Tibial nerve (tissue), 4 donors: ENCODE measurements around the gene NOCT. TPM values are rescaled to one million over a fixed set of nuclear protein-coding genes. Genes with fewer than 3 reads are reported as not detected.

ENCODE experiments used
- DNase-seq, 2 donors: peaks; one replicate each; pipeline ENCODE4 v3.0.0-alpha.2; 2019; ENCODE audit warnings: low spot score in 2 of 2
- H3K27ac ChIP-seq, 4 donors: fragments of 200-600 bp; sonication (generic) in 3 of 4; one replicate each; pipeline ENCODE4 v1.5.1; 2017 to 2019; ENCODE audit warnings: mild to moderate bottlenecking in 1 of 4
- H3K27me3 ChIP-seq, 2 donors: fragments of 200-600 bp; sonication (generic) in 1 of 2; one replicate each; pipeline versions ENCODE4 v1.5.1 to v1.6.0; 2017 to 2019
- H3K36me3 ChIP-seq, 3 donors: fragments of 200-600 bp; sonication (generic); one replicate each; pipeline ENCODE4 v1.5.1; 2018 to 2019
- H3K4me1 ChIP-seq, 4 donors: fragments of 200-600 bp; sonication (generic) in 3 of 4; one replicate each; pipeline ENCODE4 v1.5.1; 2017 to 2019
- H3K4me3 ChIP-seq, 4 donors: fragments of 200-600 bp; sonication (generic) in 3 of 4; one replicate each; pipeline ENCODE4 v1.5.1; 2017 to 2019; ENCODE audit warnings: mild to moderate bottlenecking in 1 of 4, moderate library complexity in 1 of 4
- H3K9me3 ChIP-seq, 4 donors: fragments of 200-600 bp; sonication (generic) in 3 of 4; one replicate each; pipeline ENCODE4 v1.5.1; 2017 to 2019
- EP300 ChIP-seq, 2 donors: sonication (generic); formaldehyde crosslinking; IDR thresholded peaks; one replicate each; pipeline ENCODE4 v1.6.1; 2017; ENCODE audit warnings: antibody characterized with exemption in 2 of 2, mild to moderate bottlenecking in 1 of 2
- POLR2A ChIP-seq, 2 donors: fragments of 450-650 bp; IDR thresholded peaks; one replicate each; pipeline ENCODE4 v1.6.1; 2017; ENCODE audit warnings: antibody characterized with exemption in 2 of 2, mild to moderate bottlenecking in 2 of 2, moderate library complexity in 2 of 2
- WGBS, 2 donors: methylation state at CpG; one replicate each; pipeline ENCODE4 v1.1.5; 2018; 5-methylcytosine and 5-hydroxymethylcytosine counted together
- total RNA-seq, 4 donors: library from RNA; depleted of rRNA; stranded (reverse); fragments of >200 nt; gene quantifications; one replicate each; pipeline ENCODE4 v1.1.0, GENCODE V29; 2016
- TF ChIP-seq, protein P1 (sequence below), 5 experiments: fragments of 200-600 bp in 3 of 5; fragments of 450-650 bp in 2 of 5; sonication (generic) in 3 of 5; IDR thresholded peaks; one replicate each; pipeline ENCODE4 v1.5.1; 2016 to 2019; ENCODE audit warnings: antibody characterized with exemption in 5 of 5, mild to moderate bottlenecking in 3 of 5, moderate library complexity in 2 of 5

NOCT gene
- total RNA-seq, 4 donors from 2014 or later, result 1.4 to 5.4 (median 3.4) TPM

DNA sequence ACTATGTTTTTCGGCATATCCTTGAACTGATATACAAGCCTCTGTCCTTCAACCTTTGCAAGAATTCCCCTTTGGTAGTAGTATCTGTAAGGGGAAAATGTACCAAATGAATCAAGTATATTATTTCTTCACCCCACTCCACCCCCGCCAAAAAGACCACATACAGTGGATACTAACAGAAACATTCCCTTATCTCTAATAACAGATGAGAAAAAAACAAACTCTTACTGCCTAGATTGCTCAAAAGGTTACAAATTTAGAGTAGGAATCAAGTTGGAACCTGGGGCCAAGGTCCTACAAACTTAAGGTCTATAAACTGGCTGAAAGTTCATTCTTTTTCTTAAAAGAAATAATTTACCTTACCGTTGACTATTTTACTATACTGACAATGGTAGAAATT lies 45.0 kb downstream of the NOCT start:
- no peak for DNase-seq
- Histone ChIP-seq H3K27me3 (no peaks in the 10 kb centered on the region), H3K9me3 (no peaks in the 10 kb centered on the region), H3K4me3 (no peak overlapping the region), H3K36me3 (peaks cover 3 to 86% (median 16%) of the 10 kb centered on the region in 3 donors), H3K27ac (no peak overlapping the region), H3K4me1 (peaks cover 0 to 3% (median 0%) of the 10 kb centered on the region in 4 donors)
- TF ChIP-seq EP300 (IDR thresholded peaks at IDR 0.05) (no peak), POLR2A (IDR thresholded peaks at IDR 0.05) (no peak)
- TF ChIP-seq, protein P1, sequence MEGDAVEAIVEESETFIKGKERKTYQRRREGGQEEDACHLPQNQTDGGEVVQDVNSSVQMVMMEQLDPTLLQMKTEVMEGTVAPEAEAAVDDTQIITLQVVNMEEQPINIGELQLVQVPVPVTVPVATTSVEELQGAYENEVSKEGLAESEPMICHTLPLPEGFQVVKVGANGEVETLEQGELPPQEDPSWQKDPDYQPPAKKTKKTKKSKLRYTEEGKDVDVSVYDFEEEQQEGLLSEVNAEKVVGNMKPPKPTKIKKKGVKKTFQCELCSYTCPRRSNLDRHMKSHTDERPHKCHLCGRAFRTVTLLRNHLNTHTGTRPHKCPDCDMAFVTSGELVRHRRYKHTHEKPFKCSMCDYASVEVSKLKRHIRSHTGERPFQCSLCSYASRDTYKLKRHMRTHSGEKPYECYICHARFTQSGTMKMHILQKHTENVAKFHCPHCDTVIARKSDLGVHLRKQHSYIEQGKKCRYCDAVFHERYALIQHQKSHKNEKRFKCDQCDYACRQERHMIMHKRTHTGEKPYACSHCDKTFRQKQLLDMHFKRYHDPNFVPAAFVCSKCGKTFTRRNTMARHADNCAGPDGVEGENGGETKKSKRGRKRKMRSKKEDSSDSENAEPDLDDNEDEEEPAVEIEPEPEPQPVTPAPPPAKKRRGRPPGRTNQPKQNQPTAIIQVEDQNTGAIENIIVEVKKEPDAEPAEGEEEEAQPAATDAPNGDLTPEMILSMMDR (IDR thresholded peaks at IDR 0.05), result no peak
- WGBS, 2 donors, result 95 to 96% methylated on average over 3 of the region's 3 CpGs

DNA sequence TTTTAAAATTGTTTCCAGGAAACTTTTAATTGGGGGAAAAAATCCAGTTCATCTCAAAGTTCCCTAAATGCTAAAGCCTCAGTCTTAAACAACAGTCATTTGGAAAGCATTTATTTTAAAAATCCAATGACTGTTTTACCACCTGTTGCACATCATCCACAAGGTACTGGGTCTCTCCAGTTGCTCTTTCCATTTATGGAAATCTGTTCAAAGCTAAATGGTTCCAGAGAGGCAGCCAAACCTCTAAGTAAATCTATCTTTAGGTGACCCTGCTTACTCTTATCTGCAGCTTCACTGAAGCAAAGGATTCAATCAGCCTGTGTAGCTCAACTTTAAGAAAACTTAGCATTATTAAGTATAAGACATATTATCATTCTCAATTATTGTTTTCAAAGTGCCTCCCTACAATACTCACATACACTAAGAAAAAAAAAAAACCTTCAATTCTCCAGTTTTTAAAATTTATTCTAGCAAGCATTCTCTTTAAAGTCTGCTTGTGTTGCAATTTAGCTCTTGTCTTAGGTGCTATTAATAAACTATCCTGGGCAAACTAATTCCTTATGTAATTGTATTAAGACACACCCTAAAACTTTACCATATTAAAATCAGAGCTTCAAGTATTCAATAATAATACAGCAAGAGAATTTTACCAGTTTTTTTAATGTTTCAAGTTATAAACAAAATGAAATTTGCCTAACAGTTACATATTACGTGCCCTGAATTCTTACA lies 60.6 kb downstream of the NOCT start:
- H3K4me1 ChIP-seq, result peaks cover 0 to 68% (median 8%) of the 10 kb centered on the region in 4 donors
- TF ChIP-seq, protein P1 (IDR thresholded peaks at IDR 0.05), result no peak
- no peak for TF ChIP-seq POLR2A (IDR thresholded peaks at IDR 0.05)
- no peak for TF ChIP-seq EP300 (IDR thresholded peaks at IDR 0.05)
- peaks cover 0 to 18% (median 2%) of the 10 kb centered on the region in 3 donors for H3K36me3 ChIP-seq
- no peak for DNase-seq
- no peak overlapping the region for H3K27ac ChIP-seq
- no peaks in the 10 kb centered on the region for H3K9me3 ChIP-seq
- WGBS, 2 donors, result 91 to 98% methylated on average over 1 of the region's 1 CpG
- H3K4me3 ChIP-seq, result no peak overlapping the region
- H3K27me3 ChIP-seq, result no peaks in the 10 kb centered on the region

DNA sequence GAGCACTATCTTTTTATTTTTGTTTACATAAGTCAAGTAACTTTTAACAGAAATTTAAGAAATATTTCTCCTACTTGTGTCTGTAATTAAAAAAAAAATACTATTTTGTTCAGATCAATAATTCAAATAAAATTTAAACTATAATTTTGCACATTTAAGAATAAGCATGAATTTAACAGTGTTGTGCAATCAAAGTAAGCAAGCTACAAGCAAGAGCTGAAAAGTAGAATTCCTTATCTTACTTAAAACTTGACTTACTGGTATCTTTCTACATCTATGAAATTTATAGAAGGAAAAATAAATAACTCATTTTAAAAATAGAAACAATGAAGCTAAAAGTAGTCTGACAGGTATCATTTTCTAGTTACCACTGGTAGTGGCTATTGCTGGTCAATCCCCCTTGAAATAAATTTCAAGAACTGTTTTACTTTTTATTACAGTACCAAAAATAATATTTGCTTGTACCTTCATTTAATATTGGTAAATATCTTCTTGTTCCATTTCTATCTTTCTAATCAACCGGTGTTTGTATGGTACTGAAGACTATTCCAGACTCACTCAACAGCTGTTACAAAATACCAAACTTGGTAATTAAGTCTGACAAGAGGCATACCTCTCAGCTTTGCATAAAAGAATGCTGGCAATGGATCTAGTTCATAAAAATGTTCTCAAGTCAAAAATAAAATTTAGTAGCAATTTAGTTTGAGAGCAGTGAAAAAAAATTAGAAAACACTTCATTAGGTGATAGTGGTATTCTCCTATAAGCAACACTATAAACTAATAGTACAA lies 62.2 kb downstream of the NOCT start:
- Histone ChIP-seq H3K27ac (no peak overlapping the region), H3K36me3 (peaks cover 0 to 5% (median 0%) of the 10 kb centered on the region in 3 donors)
- WGBS, 2 donors, result 51 to 63% methylated on average over 1 of the region's 1 CpG

DNA sequence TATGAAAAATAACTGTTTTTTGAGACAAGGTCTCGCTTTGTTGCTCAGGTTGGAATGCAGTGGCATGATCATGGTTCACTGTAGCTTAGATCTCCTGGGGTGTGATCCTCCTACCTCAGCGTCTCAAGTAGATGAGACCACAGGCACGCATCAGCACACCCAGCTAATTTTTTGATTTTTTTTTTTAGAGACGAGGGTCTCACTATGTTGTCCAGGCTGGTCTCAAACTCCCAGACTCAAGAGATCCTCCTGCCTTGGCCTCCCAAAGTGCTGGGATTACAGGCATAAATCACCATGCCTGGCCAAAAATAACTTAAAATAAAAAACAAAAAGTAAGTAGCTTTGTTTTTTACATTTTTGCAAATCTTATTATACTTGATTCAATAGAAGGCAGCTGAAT lies 63.3 kb downstream of the NOCT start:
- Histone ChIP-seq H3K4me1 (peaks cover 0 to 67% (median 19%) of the 10 kb centered on the region in 4 donors), H3K27ac (no peak overlapping the region), H3K4me3 (no peak overlapping the region), H3K36me3 (peaks cover 0 to 5% (median 0%) of the 10 kb centered on the region in 3 donors), H3K27me3 (no peaks in the 10 kb centered on the region), H3K9me3 (no peaks in the 10 kb centered on the region)
- TF ChIP-seq EP300 (IDR thresholded peaks at IDR 0.05) (no peak), POLR2A (IDR thresholded peaks at IDR 0.05) (no peak)
- TF ChIP-seq, protein P1 (IDR thresholded peaks at IDR 0.05), result no peak
- 87 to 90% methylated on average over 4 of the region's 4 CpGs for WGBS, 2 donors
- DNase-seq, result no peak

More for the DNA sequence above, 62.2 kb downstream of the NOCT start:
- Histone ChIP-seq H3K9me3 (no peaks in the 10 kb centered on the region), H3K4me1 (peaks cover 0 to 79% (median 19%) of the 10 kb centered on the region in 4 donors), H3K4me3 (no peak overlapping the region), H3K27me3 (no peaks in the 10 kb centered on the region)
- DNase-seq, result no peak
- TF ChIP-seq EP300 (IDR thresholded peaks at IDR 0.05) (no peak), POLR2A (IDR thresholded peaks at IDR 0.05) (no peak)
- TF ChIP-seq, protein P1 (IDR thresholded peaks at IDR 0.05), result no peak
